Measurements from ENCODE around the gene KRTAP22-1. TPM values are rescaled to one million over a fixed set of nuclear protein-coding genes. Genes with fewer than 3 reads are reported as not detected.
A peak's percentile ranks its signal among the peaks of the same experiment; 100 is the strongest.

Gene KRTAP22-1
- polyA plus RNA-seq (ENCODE audit: insufficient read length) = not detected

- DNase-seq = no peak
Measured at GRCh38 chr21:30600787-30601186, at the start of gene KRTAP22-1. Gene KRTAP22-1 (plus strand): TSS chr21:30601087.

- no peak for DNase-seq
Measured at GRCh38 chr21:30552782-30553181, 48.1 kb upstream of the KRTAP22-1 start.

- no peak for DNase-seq
Measured at GRCh38 chr21:30555095-30555494, 45.8 kb upstream of the KRTAP22-1 start.

GRCh38 chr21:30561264-30561895, 39.5 kb upstream of the KRTAP22-1 start, which contains the start of gene KRTAP19-7:
Gene KRTAP19-7 (minus strand): TSS chr21:30561314. CDS start chr21:30561289, 25 bp downstream.
- DNase-seq = no peak

GRCh38 chr21:30561957-30562356, 38.9 kb upstream of the KRTAP22-1 start:
- no peak for DNase-seq

- DNase-seq = no peak
Measured at GRCh38 chr21:30563072-30563471, 37.8 kb upstream of the KRTAP22-1 start.

GRCh38 chr21:30563630-30564029, 37.3 kb upstream of the KRTAP22-1 start:
- DNase-seq = no peak

GRCh38 chr21:30567617-30568016, 33.3 kb upstream of the KRTAP22-1 start:
- DNase-seq = no peak

- DNase-seq = no peak
Measured at GRCh38 chr21:30577766-30578165, 23.1 kb upstream of the KRTAP22-1 start.

GRCh38 chr21:30579346-30579745, 21.5 kb upstream of the KRTAP22-1 start:
- DNase-seq = peak; percentile 21

GRCh38 chr21:30580132-30580531, 20.8 kb upstream of the KRTAP22-1 start:
- DNase-seq = no peak

- DNase-seq = no peak
Measured at GRCh38 chr21:30582870-30583269, 18.0 kb upstream of the KRTAP22-1 start.

GRCh38 chr21:30590297-30590696, 10.6 kb upstream of the KRTAP22-1 start, which contains the start of gene KRTAP22-2:
Gene KRTAP22-2 (minus strand): TSS chr21:30590397.
- no peak for DNase-seq

GRCh38 chr21:30592140-30592539, 8.7 kb upstream of the KRTAP22-1 start, which contains the start of gene KRTAP6-3:
Gene KRTAP6-3 (plus strand): TSS chr21:30592440. CDS start chr21:30592446, 6 bp downstream.
- DNase-seq = no peak

- DNase-seq = no peak
Measured at GRCh38 chr21:30598802-30599201, 2.1 kb upstream of the KRTAP22-1 start, which contains the start of gene KRTAP6-2. Gene KRTAP6-2 (minus strand): TSS chr21:30598902. CDS start chr21:30598874, 28 bp downstream.

GRCh38 chr21:30605968-30606367, 5.1 kb downstream of the KRTAP22-1 start:
- DNase-seq = no peak

- no peak for DNase-seq
Measured at GRCh38 chr21:30612132-30612531, 11.2 kb downstream of the KRTAP22-1 start.

- no peak for DNase-seq
Measured at GRCh38 chr21:30613836-30614235, 12.9 kb downstream of the KRTAP22-1 start, which contains the start of gene KRTAP6-1. Gene KRTAP6-1 (minus strand): TSS chr21:30613930. CDS start chr21:30613904, 26 bp downstream.

- no peak for DNase-seq
Measured at GRCh38 chr21:30615199-30615598, 14.3 kb downstream of the KRTAP22-1 start.

- no peak for DNase-seq
Measured at GRCh38 chr21:30616125-30616524, 15.2 kb downstream of the KRTAP22-1 start, which contains the start of gene KRTAP20-1. Gene KRTAP20-1 (plus strand): TSS chr21:30616425. CDS start chr21:30616455, 30 bp downstream.

- no peak for DNase-seq
Measured at GRCh38 chr21:30620080-30620479, 19.2 kb downstream of the KRTAP22-1 start.

- DNase-seq = no peak
Measured at GRCh38 chr21:30620522-30620921, 19.6 kb downstream of the KRTAP22-1 start, which contains the start of gene KRTAP20-4. Gene KRTAP20-4 (plus strand): TSS chr21:30620627.

GRCh38 chr21:30623362-30623761, 22.5 kb downstream of the KRTAP22-1 start:
- no peak for DNase-seq
